Measurements from ENCODE around the gene COX6A2. TPM values are rescaled to one million over a fixed set of nuclear protein-coding genes. Genes with fewer than 3 reads are reported as not detected.
"Not testable (repeated sequence)": the region's sequence is repeated elsewhere in the genome, so short reads cannot be mapped to it uniquely, and the experiment has no call there.

COX6A2 gene
- polyA plus RNA-seq, 2 donors, result 0.24 to 0.53 TPM

GRCh38 chr16:31427441-31428278 lies 500 bp downstream of the COX6A2 start:
- Histone ChIP-seq H3K4me1 (ENCODE audit: control insufficient read depth in 2 of 2, insufficient read depth in 2 of 2, low read length in 1 of 2) (peaks cover 0 to 5% of the 10 kb centered on the region in 2 donors), H3K4me3 (ENCODE audit: low read depth in 1 of 2, low read length in 2 of 2) (peak overlapping the region; percentile 29 to 37), H3K9me3 (ENCODE audit: control insufficient read depth in 2 of 2, insufficient read depth in 1 of 2, low read depth in 1 of 2, low read length in 1 of 2) (no peaks in the 10 kb centered on the region), H3K36me3 (ENCODE audit: control insufficient read depth in 2 of 2, insufficient read depth in 2 of 2, low read length in 1 of 2) (no peaks in the 10 kb centered on the region), H3K27ac (ENCODE audit: low read depth in 2 of 2, low read length in 1 of 2) (no peak overlapping the region), H3K27me3 (ENCODE audit: control insufficient read depth in 1 of 2, insufficient read depth in 2 of 2, low read length in 2 of 2) (no peaks in the 10 kb centered on the region)
- 21% methylated on average over 47 to 77 of the region's 83 CpGs for WGBS, 2 donors

GRCh38 chr16:31423801-31424200 lies 4.4 kb downstream of the COX6A2 start:
- no peaks in the 10 kb centered on the region for H3K9me3 ChIP-seq (ENCODE audit: control insufficient read depth in 2 of 2, insufficient read depth in 1 of 2, low read depth in 1 of 2, low read length in 1 of 2)
- 57 to 74% methylated on average over 12 of the region's 12 CpGs for WGBS, 2 donors
- no peaks in the 10 kb centered on the region for H3K36me3 ChIP-seq (ENCODE audit: control insufficient read depth in 2 of 2, insufficient read depth in 2 of 2, low read length in 1 of 2)
- no peaks in the 10 kb centered on the region for H3K27me3 ChIP-seq (ENCODE audit: control insufficient read depth in 1 of 2, insufficient read depth in 2 of 2, low read length in 2 of 2)
- H3K4me1 ChIP-seq (ENCODE audit: control insufficient read depth in 2 of 2, insufficient read depth in 2 of 2, low read length in 1 of 2), result peaks cover 0 to 5% of the 10 kb centered on the region in 2 donors
- H3K27ac ChIP-seq (ENCODE audit: low read depth in 2 of 2, low read length in 1 of 2), result no peak overlapping the region
- H3K4me3 ChIP-seq (ENCODE audit: low read depth in 1 of 2, low read length in 2 of 2), result no peak overlapping the region

GRCh38 chr16:31423241-31423640 lies 4.9 kb downstream of the COX6A2 start:
- H3K36me3 ChIP-seq (ENCODE audit: control insufficient read depth in 2 of 2, insufficient read depth in 2 of 2, low read length in 1 of 2), result no peaks in the 10 kb centered on the region
- peaks cover 0 to 5% of the 10 kb centered on the region in 2 donors for H3K4me1 ChIP-seq (ENCODE audit: control insufficient read depth in 2 of 2, insufficient read depth in 2 of 2, low read length in 1 of 2)
- H3K9me3 ChIP-seq (ENCODE audit: control insufficient read depth in 2 of 2, insufficient read depth in 1 of 2, low read depth in 1 of 2, low read length in 1 of 2), result no peaks in the 10 kb centered on the region
- no peak overlapping the region for H3K27ac ChIP-seq (ENCODE audit: low read depth in 2 of 2, low read length in 1 of 2)
- WGBS, 2 donors, result 64% methylated on average over 3 of the region's 3 CpGs
- no peak overlapping the region for H3K4me3 ChIP-seq (ENCODE audit: low read depth in 1 of 2, low read length in 2 of 2)
- H3K27me3 ChIP-seq (ENCODE audit: control insufficient read depth in 1 of 2, insufficient read depth in 2 of 2, low read length in 2 of 2), result no peaks in the 10 kb centered on the region

DNA sequence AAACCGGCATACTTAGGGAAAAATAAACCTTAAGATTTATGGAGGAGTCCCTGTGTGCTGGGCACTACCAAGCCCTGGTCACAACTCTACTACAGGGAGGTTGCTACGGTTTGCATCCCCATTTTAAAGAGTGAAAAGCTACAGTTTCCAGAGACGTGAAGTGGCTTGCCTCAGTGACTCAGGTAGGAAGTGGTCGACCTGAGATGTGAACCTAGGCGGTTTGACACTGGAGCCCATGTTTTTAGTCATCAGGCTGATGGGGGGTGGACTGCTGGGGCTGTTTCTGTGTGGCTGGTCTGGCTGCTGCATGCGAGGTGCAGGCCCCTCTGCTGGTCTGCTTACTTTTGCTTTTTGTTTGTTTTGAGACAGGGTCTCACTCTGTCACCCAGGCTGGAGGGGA lies 6.6 kb downstream of the COX6A2 start:
- H3K36me3 ChIP-seq (ENCODE audit: control insufficient read depth in 2 of 2, insufficient read depth in 2 of 2, low read length in 1 of 2), result no peaks in the 10 kb centered on the region
- WGBS, 2 donors, result 47 to 52% methylated on average over 6 of the region's 6 CpGs
- peaks cover 0 to 3% of the 10 kb centered on the region in 2 donors for H3K4me1 ChIP-seq (ENCODE audit: control insufficient read depth in 2 of 2, insufficient read depth in 2 of 2, low read length in 1 of 2)
- no peak overlapping the region for H3K4me3 ChIP-seq (ENCODE audit: low read depth in 1 of 2, low read length in 2 of 2)
- H3K27me3 ChIP-seq (ENCODE audit: control insufficient read depth in 1 of 2, insufficient read depth in 2 of 2, low read length in 2 of 2), result no peaks in the 10 kb centered on the region
- H3K9me3 ChIP-seq (ENCODE audit: control insufficient read depth in 2 of 2, insufficient read depth in 1 of 2, low read depth in 1 of 2, low read length in 1 of 2), result no peaks in the 10 kb centered on the region
- no peak overlapping the region for H3K27ac ChIP-seq (ENCODE audit: low read depth in 2 of 2, low read length in 1 of 2)

GRCh38 chr16:31420037-31420436 lies 8.1 kb downstream of the COX6A2 start:
- Histone ChIP-seq H3K36me3 (ENCODE audit: control insufficient read depth in 2 of 2, insufficient read depth in 2 of 2, low read length in 1 of 2) (no peaks in the 10 kb centered on the region), H3K27me3 (ENCODE audit: control insufficient read depth in 1 of 2, insufficient read depth in 2 of 2, low read length in 2 of 2) (no peaks in the 10 kb centered on the region), H3K27ac (ENCODE audit: low read depth in 2 of 2, low read length in 1 of 2) (no peak overlapping the region), H3K4me3 (ENCODE audit: low read depth in 1 of 2, low read length in 2 of 2) (no peak overlapping the region), H3K9me3 (ENCODE audit: control insufficient read depth in 2 of 2, insufficient read depth in 1 of 2, low read depth in 1 of 2, low read length in 1 of 2) (no peaks in the 10 kb centered on the region), H3K4me1 (ENCODE audit: control insufficient read depth in 2 of 2, insufficient read depth in 2 of 2, low read length in 1 of 2) (peaks cover 0 to 3% of the 10 kb centered on the region in 2 donors)
- 78 to 86% methylated on average over 3 of the region's 3 CpGs for WGBS, 2 donors

DNA sequence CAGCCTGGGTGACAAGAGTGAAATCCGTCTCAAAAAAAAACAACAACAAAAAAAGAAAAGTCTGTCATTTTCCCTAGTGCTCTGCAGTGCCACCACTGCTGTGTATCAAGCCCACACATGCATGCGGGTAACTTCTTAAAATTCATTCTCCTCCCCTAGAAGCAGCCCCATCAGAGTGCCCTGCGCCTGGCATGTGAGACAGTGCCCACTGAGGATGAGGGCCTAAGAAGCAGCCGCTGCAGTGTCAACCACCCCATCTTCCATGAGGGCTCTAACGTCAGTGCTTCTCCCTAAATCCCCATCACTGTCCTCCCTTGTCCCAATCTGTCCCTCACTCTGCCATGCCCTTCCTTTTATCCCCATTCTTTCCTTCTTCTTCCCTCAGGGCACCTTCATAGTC lies 10.2 kb downstream of the COX6A2 start:
- 90 to 92% methylated on average over 5 of the region's 5 CpGs for WGBS, 2 donors
- H3K4me3 ChIP-seq (ENCODE audit: low read depth in 1 of 2, low read length in 2 of 2), result no peak overlapping the region
- no peaks in the 10 kb centered on the region for H3K4me1 ChIP-seq (ENCODE audit: control insufficient read depth in 2 of 2, insufficient read depth in 2 of 2, low read length in 1 of 2)
- H3K27ac ChIP-seq (ENCODE audit: low read depth in 2 of 2, low read length in 1 of 2), result no peak overlapping the region
- H3K27me3 ChIP-seq (ENCODE audit: control insufficient read depth in 1 of 2, insufficient read depth in 2 of 2, low read length in 2 of 2), result no peaks in the 10 kb centered on the region
- H3K36me3 ChIP-seq (ENCODE audit: control insufficient read depth in 2 of 2, insufficient read depth in 2 of 2, low read length in 1 of 2), result no peaks in the 10 kb centered on the region
- H3K9me3 ChIP-seq (ENCODE audit: control insufficient read depth in 2 of 2, insufficient read depth in 1 of 2, low read depth in 1 of 2, low read length in 1 of 2), result no peaks in the 10 kb centered on the region

DNA sequence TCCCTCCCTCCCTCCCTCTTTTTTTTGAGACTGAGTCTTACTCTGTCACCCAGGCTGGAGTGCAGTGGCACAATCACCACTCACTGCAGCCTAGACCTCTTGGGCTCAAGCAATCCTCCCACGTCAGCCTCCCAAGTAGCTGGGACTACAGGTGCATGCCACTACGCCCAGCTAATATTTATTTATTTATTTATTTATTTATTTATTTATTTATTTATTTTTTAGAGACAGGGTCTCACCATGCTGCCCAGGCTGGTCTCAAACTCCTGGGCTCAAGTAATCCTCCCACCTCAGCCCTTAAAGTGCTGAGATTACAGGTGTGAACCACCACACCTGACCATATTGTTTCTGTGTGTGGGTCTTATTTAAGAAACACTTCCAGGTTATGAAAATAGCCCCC lies 11.1 kb downstream of the COX6A2 start:
- 72 to 90% methylated on average over 2 of the region's 2 CpGs for WGBS, 2 donors
- H3K27me3 ChIP-seq (ENCODE audit: control insufficient read depth in 1 of 2, insufficient read depth in 2 of 2, low read length in 2 of 2); H3K4me1 ChIP-seq (ENCODE audit: control insufficient read depth in 2 of 2, insufficient read depth in 2 of 2, low read length in 1 of 2); H3K27ac ChIP-seq (ENCODE audit: low read depth in 2 of 2, low read length in 1 of 2); H3K36me3 ChIP-seq (ENCODE audit: control insufficient read depth in 2 of 2, insufficient read depth in 2 of 2, low read length in 1 of 2); H3K9me3 ChIP-seq (ENCODE audit: control insufficient read depth in 2 of 2, insufficient read depth in 1 of 2, low read depth in 1 of 2, low read length in 1 of 2); H3K4me3 ChIP-seq (ENCODE audit: low read depth in 1 of 2, low read length in 2 of 2): not testable (repeated sequence)

DNA sequence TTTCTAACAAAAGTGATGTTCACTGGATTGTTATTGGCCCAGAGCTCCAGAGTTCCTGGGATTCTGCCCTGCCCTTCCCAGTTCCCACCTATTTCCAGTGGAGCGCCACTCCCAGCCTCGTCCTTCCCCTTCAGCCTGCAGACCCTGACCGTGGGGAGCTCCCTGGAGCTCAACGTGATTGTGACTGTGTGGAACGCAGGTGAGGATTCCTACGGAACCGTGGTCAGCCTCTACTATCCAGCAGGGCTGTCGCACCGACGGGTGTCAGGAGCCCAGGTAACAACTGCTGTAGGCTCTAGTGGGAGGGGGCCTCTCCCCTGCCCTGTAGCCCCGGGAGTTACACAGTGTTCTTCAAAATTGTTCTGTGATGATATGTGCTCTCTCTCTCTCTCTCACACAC lies 11.8 kb downstream of the COX6A2 start:
- Histone ChIP-seq H3K27ac (ENCODE audit: low read depth in 2 of 2, low read length in 1 of 2) (no peak overlapping the region), H3K27me3 (ENCODE audit: control insufficient read depth in 1 of 2, insufficient read depth in 2 of 2, low read length in 2 of 2) (no peaks in the 10 kb centered on the region), H3K36me3 (ENCODE audit: control insufficient read depth in 2 of 2, insufficient read depth in 2 of 2, low read length in 1 of 2) (no peaks in the 10 kb centered on the region), H3K4me1 (ENCODE audit: control insufficient read depth in 2 of 2, insufficient read depth in 2 of 2, low read length in 1 of 2) (no peaks in the 10 kb centered on the region), H3K4me3 (ENCODE audit: low read depth in 1 of 2, low read length in 2 of 2) (no peak overlapping the region), H3K9me3 (ENCODE audit: control insufficient read depth in 2 of 2, insufficient read depth in 1 of 2, low read depth in 1 of 2, low read length in 1 of 2) (no peaks in the 10 kb centered on the region)
- 76 to 79% methylated on average over 11 of the region's 11 CpGs for WGBS, 2 donors

DNA sequence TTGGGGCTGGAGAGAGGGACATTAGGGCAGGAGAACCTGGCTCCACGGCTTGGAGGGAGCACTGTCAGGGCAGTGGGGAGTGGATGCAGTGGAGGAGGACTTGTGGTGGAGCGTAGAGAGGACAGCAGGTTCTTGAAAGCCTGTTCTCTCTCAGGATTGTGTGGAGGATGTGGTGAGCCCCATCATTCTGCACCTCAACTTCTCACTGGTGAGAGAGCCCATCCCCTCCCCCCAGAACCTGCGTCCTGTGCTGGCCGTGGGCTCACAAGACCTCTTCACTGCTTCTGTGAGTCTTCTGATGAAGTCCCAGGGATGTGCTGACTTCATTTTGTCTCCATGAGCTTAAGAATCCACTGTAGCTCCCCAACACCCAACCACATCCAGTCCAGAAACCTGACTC lies 13.5 kb downstream of the COX6A2 start:
- Histone ChIP-seq H3K36me3 (ENCODE audit: control insufficient read depth in 2 of 2, insufficient read depth in 2 of 2, low read length in 1 of 2) (no peaks in the 10 kb centered on the region), H3K4me1 (ENCODE audit: control insufficient read depth in 2 of 2, insufficient read depth in 2 of 2, low read length in 1 of 2) (no peaks in the 10 kb centered on the region), H3K27ac (ENCODE audit: low read depth in 2 of 2, low read length in 1 of 2) (no peak overlapping the region), H3K9me3 (ENCODE audit: control insufficient read depth in 2 of 2, insufficient read depth in 1 of 2, low read depth in 1 of 2, low read length in 1 of 2) (no peaks in the 10 kb centered on the region), H3K4me3 (ENCODE audit: low read depth in 1 of 2, low read length in 2 of 2) (no peak overlapping the region), H3K27me3 (ENCODE audit: control insufficient read depth in 1 of 2, insufficient read depth in 2 of 2, low read length in 2 of 2) (no peaks in the 10 kb centered on the region)
- WGBS, 2 donors, result 75 to 85% methylated on average over 4 of the region's 4 CpGs

DNA sequence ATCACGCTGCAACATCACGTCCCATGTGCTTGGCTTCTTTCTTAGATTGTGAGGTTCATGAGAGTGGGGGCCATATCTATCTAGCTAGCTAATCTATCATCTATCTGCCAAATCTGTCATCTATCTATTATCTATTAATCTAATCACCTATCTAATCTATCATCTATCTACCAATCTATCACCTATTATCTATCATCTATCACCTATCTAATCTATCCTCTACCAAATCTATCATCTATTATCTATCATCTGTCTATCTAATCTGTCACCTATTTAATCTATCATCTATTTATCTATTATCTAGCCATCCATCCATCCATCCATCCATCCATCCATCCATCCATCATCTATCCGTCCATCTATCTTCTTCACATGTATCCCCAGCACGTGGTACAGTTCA lies 14.2 kb downstream of the COX6A2 start:
- Histone ChIP-seq H3K36me3 (ENCODE audit: control insufficient read depth in 2 of 2, insufficient read depth in 2 of 2, low read length in 1 of 2) (no peaks in the 10 kb centered on the region), H3K4me3 (ENCODE audit: low read depth in 1 of 2, low read length in 2 of 2) (no peak overlapping the region), H3K27ac (ENCODE audit: low read depth in 2 of 2, low read length in 1 of 2) (no peak overlapping the region), H3K27me3 (ENCODE audit: control insufficient read depth in 1 of 2, insufficient read depth in 2 of 2, low read length in 2 of 2) (no peaks in the 10 kb centered on the region), H3K4me1 (ENCODE audit: control insufficient read depth in 2 of 2, insufficient read depth in 2 of 2, low read length in 1 of 2) (no peaks in the 10 kb centered on the region), H3K9me3 (ENCODE audit: control insufficient read depth in 2 of 2, insufficient read depth in 1 of 2, low read depth in 1 of 2, low read length in 1 of 2) (no peaks in the 10 kb centered on the region)
- 84 to 85% methylated on average over 4 of the region's 4 CpGs for WGBS, 2 donors
